ENCODE results near the gene LMO4.

GRCh38 chr1:87336623-87337067 lies 8.0 kb downstream of the LMO4 start:
- TF ChIP-seq CTCF (IDR thresholded peaks at IDR 0.05): no peak
- no peak for TF ChIP-seq POLR2A (IDR thresholded peaks at IDR 0.05)
- TF ChIP-seq POLR2AphosphoS5 (IDR thresholded peaks at IDR 0.05): no peak
